ENCODE data around the gene NSF.
"Not testable (repeated sequence)": the region's sequence is repeated elsewhere in the genome, so short reads cannot be mapped to it uniquely, and the experiment has no call there.

NSF gene

DNA sequence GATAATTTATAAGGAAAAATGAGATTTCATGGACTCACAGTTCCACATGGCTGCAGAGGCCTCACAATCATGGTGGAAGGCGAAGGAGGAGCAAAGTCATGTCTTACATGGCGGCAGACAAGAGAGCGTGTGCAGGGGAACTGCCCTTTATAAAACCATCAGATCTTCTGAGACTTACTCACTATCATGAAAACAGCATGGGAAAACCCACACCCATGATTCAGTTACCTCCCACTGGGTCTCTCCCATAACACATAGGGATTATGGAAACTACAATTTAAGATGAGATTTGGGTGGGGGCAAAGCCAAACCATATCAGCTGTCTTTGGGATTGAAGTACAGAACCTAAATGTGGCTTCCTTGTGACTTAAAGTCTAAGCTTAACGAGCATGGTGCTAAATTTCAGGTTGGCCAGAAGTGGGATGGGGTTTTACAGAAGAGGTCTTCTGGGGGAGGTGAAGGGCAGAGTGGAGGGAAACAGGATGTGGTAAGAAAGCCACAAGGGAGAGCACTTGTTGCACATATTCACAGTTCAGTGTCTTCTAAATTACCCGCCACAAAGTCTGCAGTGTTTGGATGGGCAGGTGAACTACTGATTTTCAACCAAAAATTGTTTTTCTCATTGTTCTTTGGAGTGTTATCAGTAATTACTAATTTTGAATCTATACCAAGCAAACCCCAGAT, 38.4 kb downstream of the NSF start:
- DNase-seq (ENCODE audit: low spot score) = not testable (repeated sequence)

DNA sequence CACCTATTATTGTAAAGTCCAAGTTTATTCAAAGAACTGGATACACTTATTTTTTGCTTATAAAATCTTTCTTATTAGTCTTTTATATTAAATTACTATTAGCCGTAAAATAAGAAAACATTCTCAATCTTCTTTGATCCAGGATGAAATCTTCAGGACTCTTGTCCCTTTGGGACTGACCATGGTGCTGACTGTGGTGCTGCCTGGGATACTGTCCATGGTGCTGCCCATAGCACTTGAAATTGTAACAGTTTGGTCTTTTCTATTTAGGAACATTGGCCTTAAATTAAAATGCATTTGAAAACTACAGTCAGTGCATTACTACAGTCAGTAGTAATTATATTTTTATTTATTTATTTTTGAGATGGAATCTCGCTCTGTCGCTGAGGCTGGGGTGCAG, 41.7 kb downstream of the NSF start:
- not testable (repeated sequence) for DNase-seq (ENCODE audit: low spot score)

DNA sequence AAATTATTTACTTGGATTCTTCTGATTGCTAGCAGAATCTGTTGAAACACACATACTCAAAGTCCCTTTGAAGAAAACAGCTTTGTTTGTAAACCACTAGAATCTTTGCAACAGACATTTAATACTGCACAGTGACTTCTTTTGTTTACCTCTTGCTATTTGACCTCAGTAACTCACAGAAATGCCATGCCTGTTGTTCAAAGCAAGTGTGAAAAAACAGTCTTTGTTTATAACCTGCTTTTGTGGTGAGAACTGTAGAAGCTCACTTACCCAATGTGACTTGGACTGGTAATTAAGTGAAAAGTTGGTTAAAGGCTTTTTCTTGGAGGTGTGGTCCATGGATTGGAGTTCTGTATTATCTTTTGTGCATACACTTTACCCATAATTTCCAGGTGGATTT, 44.4 kb downstream of the NSF start:
- not testable (repeated sequence) for DNase-seq (ENCODE audit: low spot score)

DNA sequence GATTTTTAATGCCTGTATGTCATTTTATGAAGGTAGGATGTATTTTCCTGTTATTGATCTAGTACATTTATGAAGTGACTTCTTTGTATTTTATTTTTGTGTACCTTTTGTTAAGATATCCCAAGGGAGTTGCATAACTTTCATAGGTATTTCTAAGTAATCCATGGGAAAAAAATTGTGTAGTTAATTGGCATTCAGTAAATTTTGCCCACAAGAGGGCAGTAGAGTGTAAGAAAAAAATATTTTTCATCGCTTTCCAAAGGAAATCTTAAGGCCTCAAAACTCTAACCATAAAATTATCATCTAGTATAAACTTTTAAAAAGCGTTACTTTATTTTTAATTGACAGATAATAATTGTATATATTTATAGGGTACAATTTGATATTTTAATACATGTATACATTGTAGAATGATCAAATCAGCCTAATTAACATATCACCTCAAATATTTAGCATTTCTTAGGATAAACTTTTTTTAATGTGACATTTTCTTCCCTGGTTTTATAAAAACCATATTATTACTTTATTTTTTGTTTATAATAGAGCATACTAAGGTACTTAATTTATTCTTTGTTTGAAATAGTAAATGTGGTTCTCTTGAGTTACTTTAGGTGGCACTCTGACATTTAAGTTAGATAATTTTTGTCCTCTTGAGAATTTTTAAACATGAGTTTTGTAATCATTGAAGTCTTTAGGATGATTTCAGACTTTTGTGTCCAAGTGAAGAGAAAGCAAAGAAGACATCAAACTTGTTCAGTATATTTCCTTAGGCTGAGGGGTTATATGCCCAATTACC, 51.6 kb downstream of the NSF start:
- DNase-seq (ENCODE audit: low spot score) = not testable (repeated sequence)

DNA sequence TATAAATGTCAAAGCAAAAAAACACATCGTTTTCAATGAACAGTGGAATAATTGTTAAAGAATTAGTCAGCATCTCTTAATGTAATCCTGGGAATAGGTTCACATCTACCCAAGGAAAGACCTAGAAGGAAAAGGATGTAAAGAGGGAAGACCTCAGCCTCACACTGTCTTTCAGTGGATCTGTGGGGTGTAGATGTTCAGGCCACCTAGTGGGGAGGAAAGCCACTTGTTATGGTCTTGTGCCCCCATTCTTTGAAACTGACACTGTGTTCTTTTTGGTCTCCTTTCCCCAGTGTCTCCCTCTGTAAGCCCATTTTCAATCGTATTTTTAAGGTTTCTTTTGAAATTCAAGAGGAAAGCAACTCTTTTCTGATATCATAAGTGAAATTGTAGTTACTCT, 56.8 kb downstream of the NSF start:
- not testable (repeated sequence) for DNase-seq (ENCODE audit: low spot score)

DNA sequence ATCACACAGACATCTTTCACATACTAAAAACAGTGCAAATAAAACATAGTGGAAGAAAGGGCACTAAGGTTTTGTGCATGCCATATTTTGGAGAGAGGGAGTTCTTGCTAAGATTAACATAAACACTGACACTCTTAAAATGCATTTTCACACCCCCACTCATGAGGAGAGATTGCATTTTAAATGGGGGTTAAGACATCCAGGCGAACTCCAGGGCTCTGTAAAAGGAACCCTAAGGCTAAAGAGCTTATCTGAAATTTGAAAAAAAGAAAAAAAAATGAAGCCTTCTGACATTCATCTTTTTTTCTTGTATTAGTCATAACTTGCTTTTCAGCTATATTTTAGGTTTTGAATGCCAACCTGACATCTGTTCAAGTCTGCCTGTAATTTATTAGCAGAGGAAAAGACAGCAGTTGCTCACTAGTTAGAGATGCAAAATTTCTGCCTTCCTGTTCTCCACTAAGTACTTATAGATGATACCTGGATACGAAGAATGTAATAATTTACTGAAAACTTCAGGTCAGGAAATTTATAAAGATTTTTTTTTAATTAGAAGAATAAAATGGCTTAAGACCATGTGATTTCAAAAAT, 57.3 kb downstream of the NSF start:
- not testable (repeated sequence) for DNase-seq (ENCODE audit: low spot score)

DNA sequence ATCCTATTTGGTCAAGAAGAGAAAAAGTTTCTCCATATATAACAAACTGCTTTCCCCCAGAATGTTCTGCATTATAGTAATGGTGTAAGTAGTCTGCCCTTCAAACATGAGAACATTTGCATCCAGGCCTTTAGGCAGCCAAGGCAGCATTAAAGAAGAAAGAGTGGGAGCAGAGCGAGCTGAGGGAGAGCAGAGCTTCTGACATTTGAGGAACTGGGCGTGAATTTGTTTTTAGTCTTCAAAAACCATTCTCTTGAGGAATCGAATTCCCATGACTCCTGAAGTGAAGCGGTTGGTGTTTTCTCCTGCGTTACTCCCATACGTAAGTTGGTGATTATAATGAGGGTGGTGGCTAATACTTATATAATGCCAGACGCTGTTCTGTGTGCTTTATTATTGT, 58.8 kb downstream of the NSF start:
- not testable (repeated sequence) for DNase-seq (ENCODE audit: low spot score)

DNA sequence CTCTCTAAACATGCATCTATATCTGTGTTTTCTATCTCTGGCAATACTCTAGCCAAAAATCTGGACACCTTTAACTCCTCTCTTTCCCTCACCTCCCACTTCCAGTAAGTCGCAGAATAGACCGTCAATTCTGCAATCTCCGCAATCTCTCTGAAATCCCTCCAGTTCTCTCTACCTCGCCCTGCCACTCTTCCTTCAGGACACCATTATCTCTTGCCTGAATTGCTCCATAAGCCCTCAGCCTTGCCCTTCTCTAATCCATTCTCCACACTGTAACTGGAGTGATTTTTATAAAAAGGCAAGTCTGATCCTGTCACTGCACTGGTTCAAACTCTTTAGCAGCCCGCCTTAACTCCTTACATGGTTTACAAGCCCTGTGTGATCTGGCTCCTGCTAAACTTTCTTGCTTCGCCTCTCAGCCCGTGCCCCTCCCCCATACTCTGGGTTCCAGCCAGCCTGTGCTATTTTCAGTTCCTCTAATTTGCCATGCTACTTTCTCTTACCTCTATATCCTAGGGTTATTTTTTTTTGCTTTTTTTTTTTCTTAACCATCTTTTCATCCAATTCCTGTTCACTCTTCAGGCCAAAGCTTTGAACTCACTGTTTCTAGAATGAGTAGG, 61.7 kb downstream of the NSF start:
- DNase-seq (ENCODE audit: low spot score) = not testable (repeated sequence)

DNA sequence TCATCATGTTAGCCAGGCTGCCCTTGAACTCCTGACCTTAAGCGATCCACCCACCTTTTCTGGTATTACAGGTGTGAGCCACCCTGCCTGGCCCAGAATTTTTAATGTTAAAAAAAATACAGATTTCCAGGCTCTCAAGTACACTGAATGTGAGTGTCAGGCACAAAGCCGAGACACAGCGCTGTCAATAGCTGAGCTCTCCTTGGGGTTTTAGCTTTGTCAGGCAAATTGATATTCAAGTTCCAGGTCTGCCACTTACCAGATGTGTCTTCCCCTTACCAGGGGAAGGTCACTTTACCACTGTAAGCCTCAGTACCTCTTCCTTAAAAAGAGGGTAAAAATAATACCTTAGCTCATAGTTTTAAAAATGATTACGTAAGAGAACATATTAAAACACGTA, 67.8 kb downstream of the NSF start:
- DNase-seq (ENCODE audit: low spot score) = not testable (repeated sequence)

DNA sequence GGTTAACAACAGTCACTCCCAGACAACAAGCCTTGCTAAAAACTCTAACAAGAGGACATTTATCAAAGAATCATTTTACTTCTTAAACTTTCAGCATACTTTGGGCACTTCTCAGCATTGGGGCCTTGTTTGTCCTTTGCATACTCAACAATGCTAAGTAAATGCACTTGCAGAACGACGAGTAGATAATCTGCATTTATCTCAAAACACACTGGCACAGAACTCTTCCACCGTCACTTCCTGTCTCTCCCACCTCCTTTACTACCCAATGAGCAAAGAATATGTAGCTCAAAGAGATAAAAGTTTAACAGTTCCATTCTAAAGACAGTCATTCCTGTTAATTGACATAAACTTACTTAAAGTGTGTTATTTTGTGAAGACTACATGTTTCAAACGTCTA, 69.2 kb downstream of the NSF start:
- not testable (repeated sequence) for DNase-seq (ENCODE audit: low spot score)

DNA sequence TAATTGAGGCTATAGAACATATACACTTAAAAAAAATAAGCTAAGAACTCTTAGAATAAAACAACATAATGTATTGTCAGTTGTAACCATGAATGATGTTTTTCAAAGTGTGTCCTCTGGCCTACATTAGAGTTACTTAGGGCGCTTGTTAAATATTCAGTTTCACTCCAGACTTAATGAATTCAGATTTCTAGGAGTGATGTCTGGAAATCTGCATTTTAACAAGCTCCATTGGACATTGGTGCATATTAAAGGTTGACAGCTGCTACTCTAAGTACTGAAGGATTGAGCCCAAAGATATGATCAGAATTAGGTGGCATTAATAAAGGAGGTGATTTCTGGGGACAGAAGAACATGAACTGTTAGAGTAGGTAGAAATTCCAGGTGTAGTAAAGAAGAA, 72.7 kb downstream of the NSF start:
- not testable (repeated sequence) for DNase-seq (ENCODE audit: low spot score)

DNA sequence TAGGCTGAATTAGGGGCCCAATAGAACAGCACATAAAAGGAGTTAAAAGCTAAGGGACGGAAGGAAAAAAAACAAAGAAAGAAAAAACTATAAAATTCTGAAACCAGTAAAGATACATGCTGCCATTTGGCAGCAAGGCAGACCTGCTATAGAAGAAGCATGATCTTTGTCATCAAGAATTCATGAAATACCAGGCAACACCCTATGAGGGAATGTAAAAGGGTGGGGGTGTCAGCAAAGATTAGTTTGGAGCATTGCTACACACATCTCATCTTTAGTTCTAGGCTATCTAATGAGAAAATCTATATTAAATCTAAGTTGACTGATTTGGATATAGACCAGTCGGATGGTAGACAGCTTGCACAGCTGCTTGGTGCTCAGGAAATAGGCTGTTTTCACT, 73.1 kb downstream of the NSF start:
- DNase-seq (ENCODE audit: low spot score) = not testable (repeated sequence)

DNA sequence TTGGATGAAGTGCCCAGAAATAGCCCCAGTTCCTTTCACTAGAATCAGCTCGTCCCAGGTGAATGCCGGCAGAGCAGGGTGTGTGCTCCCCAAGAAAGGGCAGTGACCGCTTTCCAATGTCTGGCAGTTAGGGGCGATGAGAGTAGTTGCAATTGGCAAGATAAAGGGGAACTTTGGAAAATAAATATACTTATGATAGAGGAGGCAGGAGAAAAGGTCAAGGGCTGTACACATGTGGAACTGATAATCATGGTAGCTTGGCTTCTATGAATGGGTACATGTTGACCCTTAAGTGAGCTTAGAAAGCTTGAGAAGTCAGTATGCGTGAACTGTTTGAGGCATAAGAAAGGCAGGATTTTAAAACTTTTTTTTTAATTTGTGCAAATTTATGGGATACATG, 75.5 kb downstream of the NSF start:
- DNase-seq (ENCODE audit: low spot score) = not testable (repeated sequence)

DNA sequence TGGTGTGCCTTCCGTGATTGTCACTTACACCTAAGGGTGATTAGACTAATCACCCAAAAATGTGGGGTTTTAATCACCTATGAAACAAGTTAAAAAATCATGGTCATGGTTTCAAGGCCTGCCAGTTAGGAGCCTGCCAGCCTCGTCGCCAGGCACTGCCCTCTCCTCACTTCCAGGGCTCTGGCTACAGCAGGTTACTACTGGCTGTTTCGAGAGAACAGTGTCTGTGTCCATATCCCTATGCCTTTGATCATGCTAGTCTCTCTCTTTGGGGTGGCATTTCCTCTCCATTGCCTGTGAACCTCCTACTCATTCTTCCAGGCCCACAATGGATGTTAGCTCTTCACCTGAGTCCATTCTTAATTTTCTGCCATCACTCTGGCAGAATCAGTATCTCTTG, 80.3 kb downstream of the NSF start:
- not testable (repeated sequence) for DNase-seq (ENCODE audit: low spot score)

DNA sequence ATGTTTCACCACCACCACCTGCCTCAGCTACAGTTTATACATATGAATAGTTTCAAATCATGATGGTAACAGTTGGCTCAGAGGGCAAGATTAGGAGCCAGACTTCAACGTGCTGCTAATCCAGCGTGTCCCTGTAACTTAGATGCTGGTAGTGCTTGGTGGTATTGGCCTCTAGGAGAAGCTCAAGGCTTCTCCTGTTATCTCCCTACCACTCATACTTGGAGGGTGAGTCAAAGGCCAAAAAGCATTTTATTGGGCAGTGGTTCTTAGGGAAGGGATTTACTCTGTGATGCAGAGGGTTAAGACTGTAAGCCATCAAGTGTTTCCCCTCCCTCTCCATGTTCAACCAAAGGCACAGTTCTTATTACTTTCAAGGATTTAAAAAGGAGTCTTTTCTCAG, 82.3 kb downstream of the NSF start:
- not testable (repeated sequence) for DNase-seq (ENCODE audit: low spot score)

DNA sequence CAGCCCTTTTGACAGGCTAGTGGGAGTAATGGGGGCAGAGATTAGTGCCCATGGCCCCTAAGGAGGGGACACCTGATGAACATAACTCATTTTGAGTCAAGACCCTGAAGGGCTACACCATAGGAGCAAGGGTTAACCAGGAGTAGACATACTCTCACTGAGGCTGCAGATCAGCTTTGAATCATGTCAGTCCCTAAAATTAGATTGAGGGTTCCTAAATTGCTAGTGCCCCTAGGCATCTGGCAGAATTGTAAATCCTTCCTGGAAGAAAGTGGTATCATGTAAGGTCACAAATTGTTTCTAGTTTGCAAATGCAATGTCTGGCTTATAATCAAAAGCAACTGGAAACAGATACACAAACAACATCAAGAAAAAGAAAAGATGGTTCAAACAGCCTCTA, 87.3 kb downstream of the NSF start:
- not testable (repeated sequence) for DNase-seq (ENCODE audit: low spot score)

DNA sequence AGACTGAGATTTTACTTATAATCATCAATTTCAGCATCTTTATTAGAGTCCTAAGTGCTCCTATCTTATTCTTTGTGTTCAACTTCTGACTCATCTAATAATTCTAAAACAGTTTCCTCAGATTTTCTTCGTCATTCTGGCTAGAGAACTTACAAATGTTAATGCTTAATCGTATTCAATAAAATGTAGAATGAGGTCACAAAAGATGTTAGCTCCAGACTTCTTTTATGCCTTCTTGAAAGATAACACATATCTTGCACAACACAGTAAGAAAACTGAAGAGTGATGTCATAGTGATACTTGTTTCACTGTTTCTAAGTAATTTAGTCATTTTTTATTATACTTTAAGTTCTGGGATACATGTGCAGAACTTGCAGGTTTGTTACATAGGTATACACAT, 93.2 kb downstream of the NSF start:
- DNase-seq (ENCODE audit: low spot score) = not testable (repeated sequence)

DNA sequence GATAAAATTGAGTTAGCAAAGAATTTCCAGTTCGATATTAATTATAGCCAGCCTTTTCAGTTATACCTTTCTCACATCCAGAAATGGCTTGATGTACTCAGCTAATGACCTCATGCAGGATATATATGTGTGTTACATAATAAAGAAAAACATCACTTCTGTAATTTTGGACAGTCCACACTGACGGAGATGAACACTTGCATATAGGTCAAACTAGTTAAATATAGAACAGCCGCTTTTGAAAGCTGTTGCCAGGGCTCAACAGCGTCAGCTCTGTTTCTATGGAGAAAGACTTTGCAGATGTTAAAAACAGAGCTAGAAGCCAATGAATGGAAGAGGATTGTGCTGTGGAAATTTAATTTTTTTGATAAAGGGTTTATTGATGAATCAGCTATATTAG, 94.8 kb downstream of the NSF start:
- DNase-seq (ENCODE audit: low spot score) = not testable (repeated sequence)

DNA sequence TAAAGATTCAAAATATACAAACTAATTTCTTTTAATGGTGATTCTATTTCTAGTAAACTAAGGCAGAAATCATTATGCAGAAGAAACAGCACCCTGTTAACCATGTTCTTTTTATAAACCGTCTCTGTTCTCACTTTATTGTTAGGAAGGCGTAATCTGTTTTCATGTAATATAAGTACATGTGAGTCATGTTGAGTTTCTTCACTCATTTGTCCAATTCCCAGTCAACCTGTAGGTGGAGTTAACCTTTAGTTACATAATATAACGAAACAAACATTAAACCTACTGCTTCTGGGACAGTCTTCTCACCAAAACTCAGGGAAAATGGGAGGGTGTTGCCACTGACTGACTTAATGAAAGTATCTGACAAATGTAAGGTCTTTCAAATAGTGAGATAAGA, 101.7 kb downstream of the NSF start:
- DNase-seq (ENCODE audit: low spot score) = not testable (repeated sequence)

DNA sequence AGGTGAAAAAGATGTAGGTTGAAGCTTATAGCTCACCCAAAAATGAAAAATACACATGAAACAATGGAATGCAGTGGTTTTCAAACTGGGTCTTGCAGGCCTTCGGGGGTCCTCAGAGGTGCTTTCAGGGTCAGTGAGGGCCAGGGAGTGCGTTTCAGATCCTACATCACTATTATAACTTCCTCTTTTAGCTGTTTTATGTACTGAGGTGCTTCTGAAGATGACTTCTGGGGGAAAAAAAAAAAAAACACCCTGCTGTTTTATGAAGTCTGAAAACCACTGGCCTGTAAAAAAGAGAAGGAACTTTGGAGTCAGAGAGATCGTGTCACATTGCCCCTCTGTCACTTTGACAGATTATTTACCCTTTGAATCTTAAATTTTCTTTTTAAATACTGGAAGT, 102.8 kb downstream of the NSF start:
- DNase-seq (ENCODE audit: low spot score) = not testable (repeated sequence)

DNA sequence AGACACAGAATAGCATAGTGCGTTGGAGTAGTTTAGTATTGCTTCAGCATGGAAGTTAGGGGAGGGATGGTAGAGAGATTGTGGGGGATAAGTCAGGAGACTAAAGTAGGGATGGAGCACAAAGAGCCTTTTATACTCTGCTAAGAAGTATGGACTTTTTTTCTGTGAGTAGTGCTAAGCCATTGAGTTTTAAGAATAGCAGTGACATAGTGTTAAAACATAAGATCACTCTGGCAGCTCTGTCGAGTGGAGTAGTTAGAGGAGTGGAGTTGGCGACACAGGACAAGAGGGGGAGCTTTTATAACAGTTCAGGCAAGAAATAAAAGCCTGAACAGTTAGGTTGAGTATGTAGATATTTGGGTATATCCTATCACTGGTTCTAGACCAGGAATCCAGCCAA, 106.1 kb downstream of the NSF start:
- DNase-seq (ENCODE audit: low spot score) = not testable (repeated sequence)

DNA sequence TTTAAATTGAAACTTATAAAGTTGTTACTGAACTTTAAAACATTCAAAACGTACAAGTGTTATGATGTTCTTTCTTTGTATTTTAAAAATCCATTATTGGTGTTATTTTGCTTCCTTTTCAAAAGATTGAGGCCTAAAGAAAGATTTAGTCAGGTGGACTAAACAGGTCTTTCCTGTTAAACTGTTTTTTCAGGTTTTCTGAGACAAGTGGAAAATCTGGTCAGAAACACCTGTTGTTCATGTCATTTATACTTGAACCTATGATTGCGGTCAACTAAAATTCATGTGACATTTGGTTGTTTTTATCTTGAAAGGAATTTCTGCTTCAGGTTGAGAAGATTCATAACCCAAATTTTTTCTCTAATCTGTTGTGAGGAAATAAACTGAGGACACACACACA, 108.5 kb downstream of the NSF start:
- DNase-seq (ENCODE audit: low spot score) = not testable (repeated sequence)

DNA sequence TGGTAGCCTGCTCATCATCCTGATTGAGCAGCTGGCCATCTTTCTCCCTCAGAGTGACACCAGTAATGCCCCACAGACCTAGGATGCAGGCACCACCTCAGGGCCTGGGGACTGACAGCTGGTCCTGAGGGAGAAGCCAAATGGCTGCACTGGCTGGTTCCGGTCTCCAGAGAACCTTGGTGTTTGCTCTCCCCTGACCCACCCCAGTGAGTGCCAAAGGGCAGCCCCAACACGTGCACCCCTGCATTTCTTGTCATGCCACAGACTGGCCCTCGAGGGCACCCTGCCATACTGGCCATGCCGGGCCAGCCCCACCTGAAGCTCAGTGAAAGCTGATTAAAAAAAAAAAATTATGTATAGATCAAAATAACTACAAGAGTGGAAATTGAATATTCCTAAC, 127.5 kb downstream of the NSF start:
- no peak for DNase-seq (ENCODE audit: low spot score)
